Subcutaneous adipose tissue (tissue), 4 donors: ENCODE measurements around the gene GRIK2. TPM values are rescaled to one million over a fixed set of nuclear protein-coding genes. Genes with fewer than 3 reads are reported as not detected.

ENCODE experiments used
- total RNA-seq, 4 donors: library from RNA; depleted of rRNA; stranded (reverse); fragments of >200 nt; gene quantifications; one replicate each; pipeline ENCODE4 v1.1.0, GENCODE V29; 2016
- TF ChIP-seq, protein P1 (sequence below): fragments of 450-650 bp; IDR thresholded peaks from one replicate; pipeline ENCODE4 v1.5.1; 2016; ENCODE audit warnings: low read depth, mild to moderate bottlenecking, control low read depth, antibody characterized with exemption, moderate library complexity

GRIK2 gene
- total RNA-seq, 4 donors from 2014 or later: 0.19 to 1.5 (median 0.81) TPM

DNA sequence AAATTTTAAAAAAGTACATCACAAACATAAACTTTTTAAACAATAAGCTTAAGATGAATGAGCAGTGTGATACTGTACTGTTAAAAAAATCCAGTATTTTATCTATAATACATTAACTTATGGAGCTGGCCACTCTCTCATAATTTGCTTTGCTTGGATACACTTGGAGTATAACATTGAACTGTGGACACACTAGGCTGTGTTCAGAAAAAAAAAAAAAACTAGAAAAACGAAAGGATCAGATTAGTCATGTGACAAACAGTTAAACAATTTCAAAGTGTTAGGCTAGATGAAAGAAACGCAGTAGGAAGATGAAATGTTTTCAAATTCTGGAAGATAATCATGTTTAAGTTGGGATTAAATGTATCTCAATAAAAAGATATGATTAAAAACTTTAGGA is 220.0 kb downstream of the GRIK2 start:
- TF ChIP-seq, protein P1, sequence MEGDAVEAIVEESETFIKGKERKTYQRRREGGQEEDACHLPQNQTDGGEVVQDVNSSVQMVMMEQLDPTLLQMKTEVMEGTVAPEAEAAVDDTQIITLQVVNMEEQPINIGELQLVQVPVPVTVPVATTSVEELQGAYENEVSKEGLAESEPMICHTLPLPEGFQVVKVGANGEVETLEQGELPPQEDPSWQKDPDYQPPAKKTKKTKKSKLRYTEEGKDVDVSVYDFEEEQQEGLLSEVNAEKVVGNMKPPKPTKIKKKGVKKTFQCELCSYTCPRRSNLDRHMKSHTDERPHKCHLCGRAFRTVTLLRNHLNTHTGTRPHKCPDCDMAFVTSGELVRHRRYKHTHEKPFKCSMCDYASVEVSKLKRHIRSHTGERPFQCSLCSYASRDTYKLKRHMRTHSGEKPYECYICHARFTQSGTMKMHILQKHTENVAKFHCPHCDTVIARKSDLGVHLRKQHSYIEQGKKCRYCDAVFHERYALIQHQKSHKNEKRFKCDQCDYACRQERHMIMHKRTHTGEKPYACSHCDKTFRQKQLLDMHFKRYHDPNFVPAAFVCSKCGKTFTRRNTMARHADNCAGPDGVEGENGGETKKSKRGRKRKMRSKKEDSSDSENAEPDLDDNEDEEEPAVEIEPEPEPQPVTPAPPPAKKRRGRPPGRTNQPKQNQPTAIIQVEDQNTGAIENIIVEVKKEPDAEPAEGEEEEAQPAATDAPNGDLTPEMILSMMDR: no peak

DNA sequence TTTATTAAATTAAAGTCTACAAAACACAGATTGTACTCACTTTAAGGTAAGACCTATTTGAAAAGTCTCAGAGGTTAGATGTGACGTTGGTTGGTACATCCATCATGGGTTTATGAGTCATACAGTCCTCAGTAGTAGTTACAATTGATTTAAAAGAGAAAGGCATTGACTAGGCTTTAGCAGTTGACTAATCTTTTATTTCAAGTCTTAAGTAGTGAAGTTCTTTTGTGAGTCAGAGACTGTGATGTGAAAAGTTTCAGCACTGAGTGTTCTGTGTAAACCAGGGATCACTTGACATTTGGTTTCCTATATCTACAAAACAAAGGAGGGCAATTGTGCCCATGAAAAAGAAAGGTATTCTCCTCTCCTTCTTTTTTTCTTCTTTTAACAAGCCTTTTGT is 221.3 kb downstream of the GRIK2 start:
- TF ChIP-seq, protein P1: no peak

DNA sequence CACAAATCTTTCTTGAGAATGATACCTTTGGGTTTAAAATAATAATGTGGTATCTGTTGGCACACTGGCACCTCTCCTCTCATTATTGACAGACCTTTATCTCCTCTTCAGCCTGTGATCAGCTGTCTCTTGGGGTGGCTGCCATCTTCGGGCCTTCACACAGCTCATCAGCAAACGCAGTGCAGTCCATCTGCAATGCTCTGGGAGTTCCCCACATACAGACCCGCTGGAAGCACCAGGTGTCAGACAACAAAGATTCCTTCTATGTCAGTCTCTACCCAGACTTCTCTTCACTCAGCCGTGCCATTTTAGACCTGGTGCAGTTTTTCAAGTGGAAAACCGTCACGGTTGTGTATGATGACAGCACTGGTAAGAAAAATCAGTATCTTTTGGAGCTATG is 232.8 kb downstream of the GRIK2 start:
- TF ChIP-seq, protein P1: no peak

DNA sequence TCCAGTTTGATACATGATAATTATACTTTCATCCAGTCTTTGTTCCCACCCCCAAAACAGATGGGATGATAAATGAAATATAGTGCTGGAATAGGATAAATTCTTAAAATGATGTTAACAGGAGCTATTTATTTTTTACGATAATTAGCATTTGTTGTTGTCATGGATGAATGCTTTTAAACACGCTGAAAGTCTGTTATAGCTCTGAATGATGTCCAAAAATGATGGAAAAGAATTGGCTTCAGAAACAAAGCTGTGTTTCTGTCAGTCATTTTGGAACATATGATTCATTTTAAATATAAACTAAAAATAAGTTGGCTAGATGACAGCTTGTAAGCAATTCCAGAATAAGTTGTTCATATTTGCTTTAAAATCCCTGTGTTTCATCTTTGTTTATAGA is 237.4 kb downstream of the GRIK2 start:
- TF ChIP-seq, protein P1: no peak

DNA sequence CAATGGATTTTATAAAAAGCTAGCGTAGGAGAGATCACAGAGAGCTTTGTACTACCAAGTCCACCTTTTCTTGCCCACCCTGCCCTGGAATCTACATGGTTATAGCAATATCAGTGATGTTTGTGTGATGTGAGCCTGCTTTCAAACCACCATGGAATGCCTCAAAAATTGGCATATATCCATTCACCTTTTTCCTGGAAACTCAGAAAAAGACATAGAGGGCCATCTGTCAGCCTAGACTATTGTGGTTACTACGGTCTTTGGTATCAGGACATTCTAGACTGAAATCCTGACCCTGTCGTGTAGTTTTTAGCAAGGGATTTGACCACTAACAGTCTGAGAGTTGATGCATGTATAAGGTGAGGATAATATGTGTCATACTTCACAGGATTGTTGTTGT is 239.6 kb downstream of the GRIK2 start:
- TF ChIP-seq, protein P1: no peak

DNA sequence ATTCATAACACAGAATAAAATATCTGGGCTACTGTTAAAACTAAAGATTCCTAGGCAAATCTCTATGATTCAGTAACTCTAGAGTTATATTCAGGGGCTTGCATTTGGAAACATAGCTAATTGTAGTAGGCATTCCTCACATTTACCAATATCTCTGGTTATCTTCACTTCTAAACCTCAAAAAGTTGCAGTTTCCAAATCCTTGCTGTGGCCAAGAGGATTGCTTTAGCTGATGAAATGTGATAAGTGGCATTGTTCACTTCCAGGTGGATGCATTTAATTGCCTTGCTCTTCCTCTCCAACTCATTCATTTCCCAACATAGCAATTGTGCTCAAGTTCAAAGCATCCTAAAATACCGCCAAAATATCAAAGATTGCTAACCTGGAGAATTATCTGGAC is 246.6 kb downstream of the GRIK2 start:
- TF ChIP-seq, protein P1: no peak

DNA sequence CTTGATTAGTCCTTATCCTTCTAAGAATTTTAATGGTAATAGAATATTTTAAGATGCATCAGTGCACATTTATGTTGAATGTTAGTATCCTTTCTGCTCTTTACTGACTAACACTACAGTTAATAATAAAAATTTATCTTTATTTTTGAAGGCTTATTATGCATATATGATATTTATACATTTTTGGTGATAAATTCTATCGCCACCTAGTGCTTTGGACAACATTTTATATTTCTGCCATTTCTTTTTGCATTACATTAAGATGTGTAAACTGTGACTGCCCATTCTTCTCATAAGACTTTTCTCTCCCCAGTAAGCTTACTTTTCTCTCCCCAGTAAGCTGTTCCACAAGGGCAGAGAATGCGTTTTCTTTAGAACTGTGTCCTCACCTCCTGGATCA is 252.3 kb downstream of the GRIK2 start:
- TF ChIP-seq, protein P1: no peak
